GM10266 (cell line): Measurements from ENCODE around the gene PPP1R26.
"Not testable (repeated sequence)": the region's sequence is repeated elsewhere in the genome, so short reads cannot be mapped to it uniquely, and the experiment has no call there.

Experiments
- DNase-seq: peaks from one replicate; pipeline ENCODE4 v3.0.0; 2012; ENCODE audit errors: extremely low spot score
- TF ChIP-seq, protein P1 (sequence below): IDR thresholded peaks from 2 replicates; pipeline ENCODE4 v1.5.1; 2012; ENCODE audit warnings: mild to moderate bottlenecking, low read depth; ENCODE audit not compliant: control insufficient read depth, insufficient read depth; ENCODE audit errors: missing control alignments

Gene PPP1R26

GRCh38 chr9:135523521-135524129 is 44.0 kb downstream of the PPP1R26 start:
- TF ChIP-seq, protein P1, sequence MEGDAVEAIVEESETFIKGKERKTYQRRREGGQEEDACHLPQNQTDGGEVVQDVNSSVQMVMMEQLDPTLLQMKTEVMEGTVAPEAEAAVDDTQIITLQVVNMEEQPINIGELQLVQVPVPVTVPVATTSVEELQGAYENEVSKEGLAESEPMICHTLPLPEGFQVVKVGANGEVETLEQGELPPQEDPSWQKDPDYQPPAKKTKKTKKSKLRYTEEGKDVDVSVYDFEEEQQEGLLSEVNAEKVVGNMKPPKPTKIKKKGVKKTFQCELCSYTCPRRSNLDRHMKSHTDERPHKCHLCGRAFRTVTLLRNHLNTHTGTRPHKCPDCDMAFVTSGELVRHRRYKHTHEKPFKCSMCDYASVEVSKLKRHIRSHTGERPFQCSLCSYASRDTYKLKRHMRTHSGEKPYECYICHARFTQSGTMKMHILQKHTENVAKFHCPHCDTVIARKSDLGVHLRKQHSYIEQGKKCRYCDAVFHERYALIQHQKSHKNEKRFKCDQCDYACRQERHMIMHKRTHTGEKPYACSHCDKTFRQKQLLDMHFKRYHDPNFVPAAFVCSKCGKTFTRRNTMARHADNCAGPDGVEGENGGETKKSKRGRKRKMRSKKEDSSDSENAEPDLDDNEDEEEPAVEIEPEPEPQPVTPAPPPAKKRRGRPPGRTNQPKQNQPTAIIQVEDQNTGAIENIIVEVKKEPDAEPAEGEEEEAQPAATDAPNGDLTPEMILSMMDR, result no peak
- no peak for DNase-seq

DNA sequence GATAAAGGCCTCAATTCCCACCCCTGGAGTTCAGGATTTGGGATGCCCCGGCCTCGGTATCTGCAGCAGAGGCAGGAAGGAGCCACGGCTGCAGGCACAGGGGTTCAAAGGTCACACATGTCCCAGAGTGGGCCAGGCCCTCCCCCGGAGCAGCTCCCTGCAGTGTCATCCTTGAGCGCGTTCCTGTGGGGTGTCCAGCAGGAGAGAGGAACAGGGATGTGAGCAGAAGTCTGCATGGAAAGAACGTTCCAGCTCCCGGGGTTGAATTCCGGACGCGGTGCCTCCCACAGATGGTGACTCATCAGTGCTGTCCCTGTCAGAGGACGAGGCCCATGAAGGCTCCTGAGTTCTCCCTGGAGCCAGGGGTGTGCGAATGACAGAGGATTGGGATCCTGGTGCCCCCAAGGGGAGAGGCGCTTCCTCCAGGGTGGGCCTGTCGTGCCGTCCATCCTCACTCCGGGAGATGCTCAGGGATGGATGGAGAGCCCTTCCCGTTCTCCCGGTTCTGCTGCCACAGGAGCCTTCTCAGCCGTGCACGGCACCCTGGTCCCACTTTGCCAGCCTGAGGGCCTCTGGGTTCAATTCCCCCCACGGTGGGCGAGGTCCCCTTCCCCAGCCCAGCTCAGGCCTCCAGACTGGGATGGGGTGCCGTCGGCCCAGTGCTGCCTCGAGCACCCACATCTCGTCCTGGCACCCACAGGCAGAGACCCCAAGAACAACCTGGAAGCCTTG is 44.7 kb downstream of the PPP1R26 start:
- TF ChIP-seq, protein P1, result no peak
- DNase-seq, result no peak

DNA sequence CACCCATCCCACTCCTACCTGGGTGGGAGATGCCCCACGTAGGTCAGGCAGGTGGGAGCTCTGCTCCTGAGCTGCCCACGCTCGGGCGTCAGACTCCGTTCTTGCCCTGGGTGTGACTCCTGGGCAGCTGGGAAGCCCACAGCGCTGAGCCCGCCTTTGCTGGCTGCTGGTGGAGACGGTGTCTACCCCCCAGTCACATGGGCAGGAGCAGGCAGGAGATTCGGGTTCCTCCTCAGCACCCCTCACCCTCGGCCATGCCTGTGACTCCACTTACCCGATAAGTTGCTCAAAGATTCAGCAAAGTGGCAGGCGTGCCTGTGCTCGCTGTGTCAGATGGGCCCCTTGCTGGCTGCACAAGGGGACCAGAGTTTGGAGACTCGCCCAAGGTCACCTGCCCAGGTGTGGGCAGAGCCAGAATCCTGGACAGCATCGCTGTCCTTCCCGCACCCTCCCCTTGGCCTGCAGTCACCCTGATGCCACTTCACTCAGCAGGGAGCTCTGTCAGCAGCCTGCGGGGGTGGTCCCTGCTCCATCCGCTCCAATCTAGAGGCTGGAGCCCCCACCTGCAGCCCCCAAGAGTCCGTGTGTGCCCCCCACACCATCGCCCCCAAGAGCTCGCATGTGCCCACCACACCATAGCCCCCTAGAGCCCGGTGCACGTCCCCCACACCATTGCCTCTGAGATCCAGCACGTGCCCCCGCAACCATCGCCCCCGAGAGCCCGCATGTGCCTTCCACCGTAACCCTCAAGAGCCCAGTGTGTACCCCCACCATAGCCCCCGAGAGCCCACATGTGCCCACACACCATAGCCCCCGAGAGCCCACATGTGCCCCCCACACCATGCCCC is 45.9 kb downstream of the PPP1R26 start:
- no peak for DNase-seq
- TF ChIP-seq, protein P1, result no peak

DNA sequence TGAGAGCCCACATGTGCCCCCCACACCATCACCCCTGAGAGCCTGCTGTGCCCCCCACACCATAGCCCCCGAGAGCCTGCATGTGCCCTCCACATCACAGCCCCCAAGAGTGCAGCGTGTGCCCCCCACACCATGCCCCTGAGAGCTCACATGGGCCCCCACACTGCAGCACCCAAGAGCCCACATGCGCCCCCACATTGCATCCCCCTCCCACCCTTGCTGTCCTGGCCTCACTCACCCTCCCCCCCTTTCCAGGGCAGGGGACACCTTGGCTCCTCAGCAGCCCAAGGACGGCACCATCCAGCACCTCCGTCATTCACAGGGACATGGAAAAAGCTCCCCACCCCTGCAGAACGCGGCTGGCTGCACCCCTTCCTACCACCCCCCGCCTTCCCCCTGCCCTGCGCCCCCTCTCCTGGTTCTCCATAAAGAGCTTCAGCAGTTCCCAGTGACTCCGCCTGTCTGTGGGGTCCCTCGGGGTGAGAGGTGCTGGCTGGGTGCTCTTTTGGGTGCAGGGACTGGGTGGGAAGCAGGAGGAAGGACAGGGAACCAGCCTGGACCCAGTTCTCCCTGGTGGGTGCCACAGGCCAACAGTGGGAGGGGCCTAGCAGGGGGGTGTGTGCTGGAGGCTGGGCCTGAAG is 46.6 kb downstream of the PPP1R26 start:
- no peak for DNase-seq
- TF ChIP-seq, protein P1, result no peak

- TF ChIP-seq, protein P1, result no peak
- no peak for DNase-seq
Observed at GRCh38 chr9:135526730-135527571, 47.4 kb downstream of the PPP1R26 start.

- not testable (repeated sequence) for DNase-seq
Observed at GRCh38 chr9:135528842-135529435, 49.4 kb downstream of the PPP1R26 start.
